Subcutaneous abdominal adipose tissue (tissue), 5 donors: Measurements from ENCODE around the gene VMAC.

Source experiments
- H3K27ac ChIP-seq: one replicate; pipeline ENCODE4 v1.7.0; 2013; ENCODE audit warnings: low read depth, mild to moderate bottlenecking, inconsistent platforms, low read length, moderate library complexity
- H3K27me3 ChIP-seq, 5 donors: one replicate each; pipeline ENCODE4 v1.7.0; 2013; ENCODE audit warnings: low read length in 5 of 5, inconsistent platforms in 1 of 5; ENCODE audit not compliant: control insufficient read depth in 5 of 5, insufficient read depth in 4 of 5
- H3K36me3 ChIP-seq, 5 donors: one replicate each; pipeline ENCODE4 v1.7.0; 2013; ENCODE audit warnings: low read length in 5 of 5; ENCODE audit not compliant: control insufficient read depth in 5 of 5, insufficient read depth in 5 of 5
- H3K4me1 ChIP-seq, 5 donors: one replicate each; pipeline ENCODE4 v1.7.0; 2013; ENCODE audit warnings: low read length in 5 of 5, mild to moderate bottlenecking in 3 of 5, moderate library complexity in 1 of 5; ENCODE audit not compliant: control insufficient read depth in 5 of 5, insufficient read depth in 5 of 5
- H3K4me3 ChIP-seq, 5 donors: one replicate each; pipeline ENCODE4 v1.7.0; 2013; ENCODE audit warnings: low read length in 5 of 5, low read depth in 1 of 5
- H3K9ac ChIP-seq, 5 donors: one replicate each; pipeline ENCODE4 v1.7.0; 2013; ENCODE audit warnings: low read length in 5 of 5, mild to moderate bottlenecking in 4 of 5, moderate library complexity in 3 of 5
- H3K9me3 ChIP-seq, 5 donors: one replicate each; pipeline ENCODE4 v1.7.0; 2013; ENCODE audit warnings: low read length in 5 of 5; ENCODE audit not compliant: control insufficient read depth in 5 of 5
- donor health status: healthy.
- donor health status: healthy.
- donor health status: healthy.
- donor health status: healthy.
- donor health status: healthy.

VMAC gene

GRCh38 chr19:5948752-5949564 is 44.3 kb downstream of the VMAC start:
- no peaks in the 10 kb centered on the region for H3K9me3 ChIP-seq
- H3K27me3 ChIP-seq = no peaks in the 10 kb centered on the region
- peak overlapping the region in 1 of 5 donors; percentile 6 for H3K9ac ChIP-seq
- peaks cover 0 to 17% (median 8%) of the 10 kb centered on the region in 5 donors for H3K36me3 ChIP-seq
- peaks cover 7 to 66% (median 45%) of the 10 kb centered on the region in 5 donors for H3K4me1 ChIP-seq
- H3K4me3 ChIP-seq = no peak overlapping the region
- no peak overlapping the region for H3K27ac ChIP-seq

- peaks cover 10 to 75% (median 54%) of the 10 kb centered on the region in 5 donors for H3K4me1 ChIP-seq
- H3K36me3 ChIP-seq = peaks cover 0 to 17% (median 8%) of the 10 kb centered on the region in 5 donors
- H3K4me3 ChIP-seq = no peak overlapping the region
- no peaks in the 10 kb centered on the region for H3K27me3 ChIP-seq
- H3K9me3 ChIP-seq = no peaks in the 10 kb centered on the region
- H3K27ac ChIP-seq = no peak overlapping the region
- no peak overlapping the region for H3K9ac ChIP-seq
Observed at GRCh38 chr19:5949792-5950305, 45.2 kb downstream of the VMAC start.

- peak overlapping the region in 1 of 5 donors; percentile 29 for H3K9ac ChIP-seq
- H3K4me3 ChIP-seq = no peak overlapping the region
- H3K27ac ChIP-seq = no peak overlapping the region
- peaks cover 0 to 13% (median 8%) of the 10 kb centered on the region in 5 donors for H3K36me3 ChIP-seq
- H3K27me3 ChIP-seq = no peaks in the 10 kb centered on the region
- no peaks in the 10 kb centered on the region for H3K9me3 ChIP-seq
- peaks cover 10 to 76% (median 58%) of the 10 kb centered on the region in 5 donors for H3K4me1 ChIP-seq
Observed at GRCh38 chr19:5950741-5951140, 46.1 kb downstream of the VMAC start.

GRCh38 chr19:5951338-5951861 is 46.7 kb downstream of the VMAC start:
- Histone ChIP-seq H3K9me3 (no peaks in the 10 kb centered on the region), H3K27me3 (no peaks in the 10 kb centered on the region), H3K36me3 (peaks cover 0 to 11% (median 8%) of the 10 kb centered on the region in 5 donors), H3K9ac (peak overlapping the region in 2 of 5 donors; percentile 29 to 40), H3K4me3 (no peak overlapping the region), H3K4me1 (peaks cover 10 to 74% (median 58%) of the 10 kb centered on the region in 5 donors), H3K27ac (no peak overlapping the region)

GRCh38 chr19:5952193-5953029 is 47.7 kb downstream of the VMAC start:
- no peak overlapping the region for H3K27ac ChIP-seq
- H3K9ac ChIP-seq = no peak overlapping the region
- peaks cover 10 to 65% (median 52%) of the 10 kb centered on the region in 5 donors for H3K4me1 ChIP-seq

GRCh38 chr19:5953030-5953589 is 48.4 kb downstream of the VMAC start:
- Histone ChIP-seq H3K9ac (no peak overlapping the region), H3K4me1 (peaks cover 8 to 58% (median 45%) of the 10 kb centered on the region in 5 donors), H3K9me3 (no peaks in the 10 kb centered on the region), H3K27ac (peak overlapping the region; percentile 7), H3K27me3 (no peaks in the 10 kb centered on the region), H3K36me3 (peaks cover 0 to 17% (median 11%) of the 10 kb centered on the region in 5 donors), H3K4me3 (no peak overlapping the region)

More at GRCh38 chr19:5952193-5953029, 47.7 kb downstream of the VMAC start:
- Histone ChIP-seq H3K9me3 (no peaks in the 10 kb centered on the region), H3K36me3 (peaks cover 0 to 12% (median 11%) of the 10 kb centered on the region in 5 donors), H3K27me3 (no peaks in the 10 kb centered on the region), H3K4me3 (no peak overlapping the region)

- H3K9me3 ChIP-seq = no peaks in the 10 kb centered on the region
- H3K4me3 ChIP-seq = peak overlapping the region in 1 of 5 donors; percentile 3
- peak overlapping the region; percentile 7 for H3K27ac ChIP-seq
- no peaks in the 10 kb centered on the region for H3K27me3 ChIP-seq
- peaks cover 8 to 52% (median 45%) of the 10 kb centered on the region in 5 donors for H3K4me1 ChIP-seq
- H3K36me3 ChIP-seq = peaks cover 0 to 17% (median 11%) of the 10 kb centered on the region in 5 donors
- H3K9ac ChIP-seq = peak overlapping the region in 2 of 5 donors; percentile 10 to 17
Observed at GRCh38 chr19:5953680-5954213, 49.1 kb downstream of the VMAC start.

GRCh38 chr19:5954293-5954692 is 49.6 kb downstream of the VMAC start:
- Histone ChIP-seq H3K36me3 (peaks cover 0 to 17% (median 11%) of the 10 kb centered on the region in 5 donors), H3K9ac (peak overlapping the region in 1 of 5 donors; percentile 10), H3K4me1 (peaks cover 8 to 50% (median 47%) of the 10 kb centered on the region in 5 donors), H3K4me3 (no peak overlapping the region), H3K27ac (peak overlapping the region; percentile 7), H3K27me3 (no peaks in the 10 kb centered on the region), H3K9me3 (no peaks in the 10 kb centered on the region)

GRCh38 chr19:5955636-5955935 is 50.9 kb downstream of the VMAC start:
- Histone ChIP-seq H3K36me3 (peaks cover 0 to 9% (median 0%) of the 10 kb centered on the region in 5 donors), H3K4me3 (no peak overlapping the region), H3K9ac (no peak overlapping the region), H3K27ac (no peak overlapping the region), H3K9me3 (no peaks in the 10 kb centered on the region), H3K4me1 (peaks cover 11 to 60% (median 56%) of the 10 kb centered on the region in 5 donors), H3K27me3 (no peaks in the 10 kb centered on the region)
